Osteoblast (primary cell): ENCODE data around the gene HSPA2. TPM values are rescaled to one million over a fixed set of nuclear protein-coding genes. Genes with fewer than 3 reads are reported as not detected.

ENCODE experiments used
- DNase-seq: peaks from one replicate; pipeline ENCODE4 v3.0.0; 2011; ENCODE audit warnings: low spot score, mixed read lengths; ENCODE audit not compliant: insufficient read length; ENCODE audit errors: missing footprints
- H2AFZ ChIP-seq: 2 replicates; pipeline ENCODE4 v1.6.0; 2011; ENCODE audit warnings: mild to moderate bottlenecking, low read length
- H3K27ac ChIP-seq: 2 replicates; pipeline ENCODE4 v1.5.1; 2011; ENCODE audit warnings: mild to moderate bottlenecking, low read depth, low read length, moderate library complexity
- H3K27me3 ChIP-seq: 2 replicates; pipeline ENCODE4 v1.6.0; 2012; ENCODE audit warnings: mild to moderate bottlenecking, control low read depth, inconsistent platforms, low read length, moderate library complexity; ENCODE audit not compliant: insufficient read depth
- H3K36me3 ChIP-seq: 2 replicates; pipeline ENCODE4 v1.5.1; 2011; ENCODE audit warnings: mild to moderate bottlenecking, low read length, control low read depth, moderate library complexity; ENCODE audit not compliant: insufficient read depth
- H3K4me1 ChIP-seq: 2 replicates; pipeline ENCODE4 v1.5.1; 2011; ENCODE audit warnings: mild to moderate bottlenecking, low read length, control low read depth, moderate library complexity; ENCODE audit not compliant: insufficient read depth
- H3K4me2 ChIP-seq: 2 replicates; pipeline ENCODE4 v1.6.0; 2011; ENCODE audit warnings: mild to moderate bottlenecking, low read length; ENCODE audit not compliant: insufficient read depth
- H3K4me3 ChIP-seq: fragments of 200-600 bp; sonication (generic); 3 replicates; pipeline ENCODE4 v1.5.1; 2012; ENCODE audit warnings: mild to moderate bottlenecking, low read length, inconsistent platforms; ENCODE audit not compliant: insufficient read depth
- H3K79me2 ChIP-seq: 2 replicates; pipeline ENCODE4 v1.6.0; 2012; ENCODE audit warnings: mild to moderate bottlenecking, low read length, control low read depth, inconsistent platforms; ENCODE audit not compliant: insufficient read depth
- H3K9me3 ChIP-seq: 2 replicates; pipeline ENCODE4 v1.5.1; 2011; ENCODE audit warnings: low read depth, low read length, control low read depth
- H4K20me1 ChIP-seq: 2 replicates; pipeline ENCODE4 v1.6.0; 2012; ENCODE audit warnings: mild to moderate bottlenecking, low read length, control low read depth; ENCODE audit not compliant: insufficient read depth
- small RNA-seq: library from RNA; depleted of rRNA; stranded (forward); fragments of <200 nt; gene quantifications from one replicate; pipeline ENCODE3, GENCODE V24; 2012
- total RNA-seq: library from RNA; depleted of rRNA; stranded (reverse); fragments of >200 nt; gene quantifications from 2 replicates; pipeline ENCODE4 v1.2.3, GENCODE V29; 2012
- TF ChIP-seq, protein P1 (sequence below): IDR thresholded peaks from 2 replicates; pipeline ENCODE4 v1.5.1; 2011; ENCODE audit warnings: mild to moderate bottlenecking, low read depth, low read length, moderate library complexity; ENCODE audit errors: extremely low read depth

HSPA2 gene
- total RNA-seq, 1 donor, result 4.0 TPM

DNA sequence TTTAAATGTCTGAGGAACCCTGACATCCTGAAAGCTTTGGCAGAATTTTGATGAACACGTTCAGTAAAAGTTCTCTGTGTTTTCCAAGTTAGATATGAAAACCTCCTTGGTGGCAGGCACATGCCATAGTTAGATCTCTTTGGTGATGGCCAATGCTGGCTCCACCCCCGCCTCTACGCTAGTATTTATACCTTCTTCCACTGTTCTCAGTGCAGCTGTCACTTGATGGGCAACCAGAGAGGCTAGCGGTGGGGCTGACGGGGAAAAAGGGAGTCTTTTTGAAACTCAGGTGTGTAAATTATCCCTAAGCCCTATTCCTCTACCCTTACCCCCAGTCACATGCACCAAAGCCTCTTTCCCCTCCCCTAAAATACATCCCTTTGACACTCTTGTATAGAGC is 41.3 kb downstream of the HSPA2 start:
- no peak overlapping the region for H2AFZ ChIP-seq
- H3K36me3 ChIP-seq, result no peaks in the 10 kb centered on the region
- H3K9me3 ChIP-seq, result no peaks in the 10 kb centered on the region
- H3K4me3 ChIP-seq, result no peak overlapping the region
- no peaks in the 10 kb centered on the region for H3K4me1 ChIP-seq
- TF ChIP-seq, protein P1, sequence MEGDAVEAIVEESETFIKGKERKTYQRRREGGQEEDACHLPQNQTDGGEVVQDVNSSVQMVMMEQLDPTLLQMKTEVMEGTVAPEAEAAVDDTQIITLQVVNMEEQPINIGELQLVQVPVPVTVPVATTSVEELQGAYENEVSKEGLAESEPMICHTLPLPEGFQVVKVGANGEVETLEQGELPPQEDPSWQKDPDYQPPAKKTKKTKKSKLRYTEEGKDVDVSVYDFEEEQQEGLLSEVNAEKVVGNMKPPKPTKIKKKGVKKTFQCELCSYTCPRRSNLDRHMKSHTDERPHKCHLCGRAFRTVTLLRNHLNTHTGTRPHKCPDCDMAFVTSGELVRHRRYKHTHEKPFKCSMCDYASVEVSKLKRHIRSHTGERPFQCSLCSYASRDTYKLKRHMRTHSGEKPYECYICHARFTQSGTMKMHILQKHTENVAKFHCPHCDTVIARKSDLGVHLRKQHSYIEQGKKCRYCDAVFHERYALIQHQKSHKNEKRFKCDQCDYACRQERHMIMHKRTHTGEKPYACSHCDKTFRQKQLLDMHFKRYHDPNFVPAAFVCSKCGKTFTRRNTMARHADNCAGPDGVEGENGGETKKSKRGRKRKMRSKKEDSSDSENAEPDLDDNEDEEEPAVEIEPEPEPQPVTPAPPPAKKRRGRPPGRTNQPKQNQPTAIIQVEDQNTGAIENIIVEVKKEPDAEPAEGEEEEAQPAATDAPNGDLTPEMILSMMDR, result no peak
- H3K27ac ChIP-seq, result no peak overlapping the region
- H3K4me2 ChIP-seq, result no peak overlapping the region
- H4K20me1 ChIP-seq, result no peaks in the 10 kb centered on the region
- no peaks in the 10 kb centered on the region for H3K27me3 ChIP-seq
- H3K79me2 ChIP-seq, result no peaks in the 10 kb centered on the region
- DNase-seq, result no peak

DNA sequence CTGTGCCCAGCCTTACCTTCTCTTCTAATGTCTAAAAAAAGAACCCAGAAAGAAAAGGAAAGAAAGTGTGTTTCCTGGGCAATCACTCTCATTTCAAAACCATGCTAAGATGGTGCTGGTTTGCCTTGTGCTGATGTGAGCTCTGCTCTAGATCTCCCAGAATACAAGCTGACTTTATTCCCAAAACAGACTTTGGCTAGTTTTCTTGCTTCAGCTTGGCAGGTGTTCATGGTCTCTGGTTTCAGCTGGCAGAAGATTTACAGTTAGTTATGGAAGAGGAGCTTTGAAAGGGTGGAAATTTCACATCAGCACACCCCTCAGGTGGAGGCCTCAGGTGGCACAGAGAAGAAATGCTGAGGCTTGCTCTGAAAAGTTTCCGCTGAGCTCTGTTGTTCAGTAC is 43.6 kb downstream of the HSPA2 start:
- Histone ChIP-seq H3K79me2 (no peaks in the 10 kb centered on the region), H3K4me1 (no peaks in the 10 kb centered on the region), H4K20me1 (no peaks in the 10 kb centered on the region), H3K27me3 (no peaks in the 10 kb centered on the region), H3K27ac (no peak overlapping the region), H2AFZ (no peak overlapping the region), H3K36me3 (no peaks in the 10 kb centered on the region), H3K4me3 (no peak overlapping the region), H3K4me2 (no peak overlapping the region), H3K9me3 (no peaks in the 10 kb centered on the region)
- TF ChIP-seq, protein P1, result no peak
- no peak for DNase-seq

DNA sequence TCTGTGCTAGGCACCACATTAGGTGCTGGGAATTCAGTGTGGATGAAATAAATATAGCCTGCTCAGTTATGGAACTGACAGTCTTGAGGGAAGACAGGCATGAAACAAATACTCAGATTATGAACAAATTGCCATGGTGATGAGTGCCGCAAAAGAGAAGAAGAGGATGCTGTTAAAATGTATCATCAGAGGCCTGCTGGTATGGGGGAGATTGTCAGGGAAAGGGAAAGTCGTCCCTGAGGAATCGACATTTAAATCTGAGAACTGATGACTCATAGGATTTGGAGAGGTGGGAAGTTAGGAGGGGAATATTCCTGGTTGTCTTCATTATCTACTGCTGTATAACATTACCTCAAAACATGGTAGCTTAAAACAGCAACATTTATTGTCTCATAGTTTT is 51.3 kb downstream of the HSPA2 start:
- Histone ChIP-seq H3K9me3 (no peaks in the 10 kb centered on the region), H3K4me2 (no peak overlapping the region), H3K4me3 (no peak overlapping the region), H3K79me2 (no peaks in the 10 kb centered on the region), H4K20me1 (no peaks in the 10 kb centered on the region), H3K4me1 (no peaks in the 10 kb centered on the region), H2AFZ (peak overlapping the region; percentile 24), H3K27ac (no peak overlapping the region), H3K27me3 (no peaks in the 10 kb centered on the region), H3K36me3 (no peaks in the 10 kb centered on the region)
- TF ChIP-seq, protein P1, result no peak
- DNase-seq, result no peak

Small RNA genes within 50 kb of the gene (small RNA-seq; reads per million reads assigned to genes)
- not detected for gene AL049869.4

Other genes with a start within 250 kb of the HSPA2 start
- gene ESR2, start 246.4 kb upstream of the HSPA2 start, total RNA-seq, result not detected in 2 replicates
- gene MTHFD1, start 152.4 kb upstream of the HSPA2 start, total RNA-seq, result 28.2 and 33.6 TPM in 2 replicates
- 0.59 and 1.1 TPM in 2 replicates for gene AKAP5, start 75.2 kb upstream of the HSPA2 start, total RNA-seq
- 9.8 and 10.6 TPM in 2 replicates for gene ZBTB25, start 36.9 kb upstream of the HSPA2 start, total RNA-seq
- 60.4 and 67.7 TPM in 2 replicates for gene ZBTB1, start 36.0 kb upstream of the HSPA2 start, total RNA-seq
- 0.88 and 1.1 TPM in 2 replicates for gene PPP1R36, start 9.2 kb downstream of the HSPA2 start, total RNA-seq
- gene PLEKHG3, start 163.7 kb downstream of the HSPA2 start, total RNA-seq, result 2.9 and 5.4 TPM in 2 replicates